CD4-positive, alpha-beta T cell treated with Interleukin-17A for 4 hours (primary cell): ENCODE results near the gene LORICRIN.

ENCODE experiments used
- DNase-seq: peaks from one replicate; pipeline ENCODE4 v3.0.0-alpha.2; 2020; ENCODE audit warnings: mixed read lengths

Gene LORICRIN

GRCh38 chr1:153259387-153259786 is at the start of gene LORICRIN:
Gene LORICRIN, plus strand, starts transcription at chr1:153259687. Its CDS starts 1,263 bp downstream, at chr1:153260950.
- no peak for DNase-seq

- DNase-seq: no peak
These were observed 49.3 kb upstream of the LORICRIN start for GRCh38 chr1:153210206-153210605.

GRCh38 chr1:153212201-153212600 is 47.3 kb upstream of the LORICRIN start:
- DNase-seq: no peak

- no peak for DNase-seq
These were observed 46.0 kb upstream of the LORICRIN start for GRCh38 chr1:153213519-153213918.

GRCh38 chr1:153217212-153217611 is 42.3 kb upstream of the LORICRIN start, which contains the start of gene PRR9:
Gene PRR9, plus strand, starts transcription at chr1:153217584. Its CDS starts 561 bp downstream, at chr1:153218145.
- DNase-seq: no peak

GRCh38 chr1:153217744-153218416 is 41.6 kb upstream of the LORICRIN start:
- no peak for DNase-seq

- no peak for DNase-seq
These were observed 38.7 kb upstream of the LORICRIN start for GRCh38 chr1:153220606-153221303.

GRCh38 chr1:153223040-153223891 is 36.2 kb upstream of the LORICRIN start:
- peak; percentile 40 for DNase-seq

GRCh38 chr1:153227810-153228209 is 31.7 kb upstream of the LORICRIN start:
- DNase-seq: no peak

GRCh38 chr1:153228491-153228890 is 31.0 kb upstream of the LORICRIN start:
- no peak for DNase-seq

GRCh38 chr1:153229076-153229829 is 30.2 kb upstream of the LORICRIN start:
- peak; percentile 10 for DNase-seq

GRCh38 chr1:153231363-153231762 is 28.1 kb upstream of the LORICRIN start:
- DNase-seq: no peak

GRCh38 chr1:153231785-153232184 is 27.7 kb upstream of the LORICRIN start:
- no peak for DNase-seq

GRCh38 chr1:153232553-153232952 is 26.9 kb upstream of the LORICRIN start:
- no peak for DNase-seq

- no peak for DNase-seq
These were observed 26.0 kb upstream of the LORICRIN start for GRCh38 chr1:153233448-153233847.

- no peak for DNase-seq
These were observed 21.0 kb upstream of the LORICRIN start for GRCh38 chr1:153238527-153238926.

GRCh38 chr1:153242160-153242559 is 17.3 kb upstream of the LORICRIN start:
- DNase-seq: no peak

- no peak for DNase-seq
These were observed 14.0 kb upstream of the LORICRIN start for GRCh38 chr1:153245466-153245865.

- no peak for DNase-seq
These were observed 13.5 kb upstream of the LORICRIN start for GRCh38 chr1:153246018-153246417.

- no peak for DNase-seq
These were observed 12.7 kb upstream of the LORICRIN start for GRCh38 chr1:153246825-153247224.

GRCh38 chr1:153248176-153248879 is 11.2 kb upstream of the LORICRIN start:
- no peak for DNase-seq

- DNase-seq: no peak
These were observed 9.3 kb upstream of the LORICRIN start for GRCh38 chr1:153250166-153250565.
